IMR-90 (cell line): Measurements from ENCODE around the gene ABCB6. TPM values are rescaled to one million over a fixed set of nuclear protein-coding genes. Genes with fewer than 3 reads are reported as not detected.
A peak's percentile ranks its signal among the peaks of the same experiment; 100 is the strongest.

Experiments used
- ATAC-seq: fragments of 200-7000 bp; cut with Tn5 transposase; 2 replicates; pipeline ENCODE4 v1.9.1; 2020; ENCODE audit warnings: low read depth, mild to moderate bottlenecking, moderate library complexity
- BruUV-seq: library from RNA; stranded (reverse); fragments of 400-500 nt; replicated peaks from 2 replicates; lab custom pipeline; 2021; lab: Mats Ljungman, UMichigan
- CTCF ChIA-PET: fragments of 300-600 bp; formaldehyde crosslinking; extraction: SDS; loops from one replicate; lab custom pipeline; 2021; ENCODE audit warnings: antibody characterized with exemption; lab: Yijun Ruan, JAX
- POLR2A ChIA-PET: fragments of 300-600 bp; sonication (Branson Sonifier 250); formaldehyde crosslinking; loops from one replicate; lab custom pipeline; 2022; ENCODE audit warnings: antibody characterized with exemption; ENCODE audit not compliant: unreplicated experiment; lab: Charles Lee
- DNase-seq: peaks from one replicate; pipeline ENCODE4 v3.0.0; 2013
- H2AFZ ChIP-seq: replicated peaks from 2 replicates; pipeline ENCODE3; 2013; ENCODE audit warnings: low read length, mild to moderate bottlenecking; ENCODE audit not compliant: poor library complexity
- H2AK5ac ChIP-seq: 2 replicates; pipeline ENCODE4 v1.6.1; 2013; ENCODE audit warnings: low read depth, low read length, inconsistent platforms
- H2AK9ac ChIP-seq: replicated peaks from 2 replicates; pipeline ENCODE3; 2013; ENCODE audit warnings: mild to moderate bottlenecking, low read depth, low read length, moderate library complexity; ENCODE audit not compliant: poor library complexity
- H2BK120ac ChIP-seq: 2 replicates; pipeline ENCODE4 v1.6.1; 2013; ENCODE audit warnings: low read depth, low read length, inconsistent platforms
- H2BK15ac ChIP-seq: 3 replicates; pipeline ENCODE4 v1.6.1; 2013; ENCODE audit warnings: low read depth, low read length, inconsistent platforms
- H2BK20ac ChIP-seq: 2 replicates; pipeline ENCODE4 v1.6.1; 2013; ENCODE audit warnings: low read depth, mild to moderate bottlenecking, inconsistent platforms, low read length, moderate library complexity
- H2BK5ac ChIP-seq: 2 replicates; pipeline ENCODE4 v1.6.1; 2013; ENCODE audit warnings: mild to moderate bottlenecking, low read depth, low read length, inconsistent platforms; ENCODE audit not compliant: poor library complexity, severe bottlenecking
- H3K14ac ChIP-seq: replicated peaks from 2 replicates; pipeline ENCODE4 v1.6.1; 2013; ENCODE audit warnings: low read depth, low read length, inconsistent platforms
- H3K18ac ChIP-seq: 2 replicates; pipeline ENCODE4 v1.6.1; 2013; ENCODE audit warnings: low read depth, low read length, control low read depth
- H3K23ac ChIP-seq: 2 replicates; pipeline ENCODE4 v1.6.1; 2013; ENCODE audit warnings: low read depth, low read length, inconsistent platforms
- H3K27ac ChIP-seq: 2 replicates; pipeline ENCODE4 v1.5.1; 2013; ENCODE audit warnings: mild to moderate bottlenecking, control low read depth, low read length; ENCODE audit not compliant: insufficient read depth
- H3K27me3 ChIP-seq: 2 replicates; pipeline ENCODE4 v1.6.1; 2013; ENCODE audit warnings: low read length; ENCODE audit not compliant: control insufficient read depth, insufficient read depth
- H3K36me3 ChIP-seq: 2 replicates; pipeline ENCODE4 v1.6.1; 2013; ENCODE audit warnings: low read length, mixed read lengths; ENCODE audit not compliant: control insufficient read depth, insufficient read depth
- H3K4ac ChIP-seq: 2 replicates; pipeline ENCODE4 v1.6.1; 2013; ENCODE audit warnings: low read depth, low read length, inconsistent platforms
- H3K4me1 ChIP-seq: 2 replicates; pipeline ENCODE4 v1.6.1; 2013; ENCODE audit warnings: low read length, mixed read lengths; ENCODE audit not compliant: control insufficient read depth, insufficient read depth
- H3K4me2 ChIP-seq: 2 replicates; pipeline ENCODE4 v1.6.1; 2013; ENCODE audit warnings: low read depth, mild to moderate bottlenecking, control low read depth, low read length, moderate library complexity
- H3K4me3 ChIP-seq: 2 replicates; pipeline ENCODE4 v1.5.1; 2013; ENCODE audit warnings: low read depth, mild to moderate bottlenecking, control low read depth, low read length, moderate library complexity; ENCODE audit not compliant: insufficient read depth
- H3K56ac ChIP-seq: 2 replicates; pipeline ENCODE4 v1.6.1; 2013; ENCODE audit warnings: low read length, inconsistent platforms; ENCODE audit not compliant: insufficient read depth; ENCODE audit errors: extremely low read depth
- H3K79me1 ChIP-seq, 2 experiments: 2 replicates each; pipeline ENCODE4 v1.6.1; 2013; ENCODE audit warnings: low read length in 2 of 2, inconsistent platforms in 1 of 2, low read depth in 1 of 2
- H3K9ac ChIP-seq: 2 replicates; pipeline ENCODE4 v1.6.1; 2013; ENCODE audit warnings: low read depth, low read length, control low read depth
- H3K9me1 ChIP-seq: 2 replicates; pipeline ENCODE4 v1.6.1; 2013; ENCODE audit warnings: low read length, inconsistent platforms; ENCODE audit not compliant: insufficient read depth
- H3K9me3 ChIP-seq: 2 replicates; pipeline ENCODE4 v1.6.1; 2013; ENCODE audit warnings: low read length; ENCODE audit not compliant: control insufficient read depth, insufficient read depth
- H4K20me1 ChIP-seq: 2 replicates; pipeline ENCODE4 v1.6.1; 2013; ENCODE audit warnings: low read length, inconsistent platforms; ENCODE audit not compliant: insufficient read depth
- H4K5ac ChIP-seq: 2 replicates; pipeline ENCODE4 v1.6.1; 2013; ENCODE audit warnings: mild to moderate bottlenecking, low read depth, low read length, control low read depth
- H4K8ac ChIP-seq, 2 experiments: 2 replicates each; pipeline ENCODE4 v1.6.1; 2013; ENCODE audit warnings: low read depth in 2 of 2, low read length in 2 of 2, control low read depth in 1 of 2, inconsistent platforms in 1 of 2
- H4K91ac ChIP-seq: 2 replicates; pipeline ENCODE4 v1.6.1; 2013; ENCODE audit warnings: low read depth, low read length, inconsistent platforms; ENCODE audit not compliant: insufficient read depth
- BHLHE40 ChIP-seq: fragments of 150-350 bp; IDR thresholded peaks from 2 replicates; pipeline ENCODE4 v1.6.1; 2016; ENCODE audit warnings: mild to moderate bottlenecking, low read depth, low read length
- MAZ ChIP-seq: IDR thresholded peaks from 2 replicates; pipeline ENCODE4 v1.6.1; 2012; ENCODE audit warnings: low read depth, mild to moderate bottlenecking, low read length, improper control_type of control experiment, moderate library complexity, borderline replicate concordance
- MXI1 ChIP-seq: IDR thresholded peaks from 2 replicates; pipeline ENCODE4 v1.6.1; 2012; ENCODE audit warnings: low read depth, mild to moderate bottlenecking, low read length, moderate library complexity, borderline replicate concordance
- POLR2A ChIP-seq: IDR thresholded peaks from 2 replicates; pipeline ENCODE4 v1.6.1; 2012; ENCODE audit warnings: mild to moderate bottlenecking, low read depth, low read length
- RCOR1 ChIP-seq: IDR thresholded peaks from 2 replicates; pipeline ENCODE4 v1.6.1; 2012; ENCODE audit warnings: mild to moderate bottlenecking, low read length, improper control_type of control experiment; ENCODE audit not compliant: insufficient replicate concordance
- RFX5 ChIP-seq: IDR thresholded peaks from 2 replicates; pipeline ENCODE4 v1.8.0; 2012; ENCODE audit warnings: low read depth, mild to moderate bottlenecking, low read length, moderate library complexity
- SMC3 ChIP-seq: fragments of 150-350 bp; IDR thresholded peaks from 2 replicates; pipeline ENCODE4 v1.6.1; 2016; ENCODE audit warnings: low read depth, mild to moderate bottlenecking, antibody characterized with exemption, low read length, moderate library complexity
- WGBS, 2 experiments: methylation state at CpG; one replicate each; pipeline versions ENCODE4 v1.1.5 to v1.1.7; 2013; ENCODE audit warnings: missing lambda C conversion rate in 2 of 2; ENCODE audit not compliant: insufficient read length in 1 of 2; ENCODE audit errors: extremely low coverage in 2 of 2; 5-methylcytosine and 5-hydroxymethylcytosine counted together
- dilution Hi-C: fragments of 300-500 bp; cut with HindIII; formaldehyde crosslinking; loops from one replicate; pipeline ENCODE4 v1.14.3; 2018; ENCODE audit warnings: low sequenced_read_pairs; ENCODE audit not compliant: unreplicated experiment
- in situ Hi-C: fragments of 300-500 bp; cut with MboI; formaldehyde crosslinking; loops from 3 replicates; pipeline ENCODE4 v1.14.3; 2019; ENCODE audit warnings: low sequenced_read_pairs, inconsistent platforms, mixed read lengths
- intact Hi-C: fragments of 100-400 bp; cut with micrococcal nuclease; formaldehyde crosslinking; loops from 2 replicates; pipeline ENCODE4 v1.10.0; 2022
- polyA plus RNA-seq, 3 experiments: library from polyadenylated mRNA; depleted of rRNA; stranded (reverse); fragments of >200 nt; gene quantifications; 2 replicates each; pipeline ENCODE4 v1.2.3, GENCODE V29; 2012; ENCODE audit warnings: low replicate concordance in 1 of 3
- total RNA-seq: library from RNA; depleted of rRNA; stranded (reverse); fragments of >200 nt; gene quantifications from 2 replicates; pipeline ENCODE4 v1.2.3, GENCODE V29; 2012

ABCB6 gene
- total and polyA plus RNA-seq, 2 of the 4 experiments (the other 2 are of a cell fraction) = 12.5 to 24.7 TPM

DNA sequence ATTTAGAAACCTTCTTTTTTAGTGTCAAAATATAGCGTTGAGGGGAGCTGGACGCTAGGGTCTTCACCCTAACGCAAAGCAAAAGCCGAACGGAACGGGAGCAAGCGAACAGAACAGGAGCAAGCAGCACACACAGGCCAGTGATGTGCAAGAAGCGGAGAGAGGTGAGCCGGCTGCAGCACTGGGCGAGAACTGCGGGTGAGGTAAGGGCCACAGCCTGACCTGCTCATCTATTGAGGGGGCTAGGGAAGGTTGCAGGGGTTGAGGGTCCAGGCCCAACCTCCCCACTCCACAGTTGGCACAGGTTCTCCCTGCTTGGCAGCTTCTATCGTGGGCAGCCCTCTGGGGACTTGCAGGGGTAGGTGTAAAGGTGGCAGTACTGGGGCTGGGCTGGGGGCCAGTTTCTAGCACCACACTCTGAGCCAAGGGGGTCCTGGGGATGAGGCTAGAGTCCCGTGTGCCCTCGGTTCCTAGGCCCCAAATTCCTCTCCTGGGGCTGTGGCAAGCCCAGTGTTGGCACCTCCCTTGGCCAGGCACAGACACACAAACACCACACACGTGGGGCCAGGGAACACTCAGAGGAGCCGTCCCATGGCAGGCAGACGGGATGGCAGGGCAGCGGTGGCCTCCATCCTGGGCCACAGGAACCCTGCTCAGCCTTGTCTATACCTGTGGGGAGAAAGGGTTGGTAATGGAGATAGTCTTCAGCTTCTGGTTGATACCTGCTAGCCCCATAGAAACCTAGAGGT is 1.2 kb upstream of the ABCB6 start:
- H3K23ac ChIP-seq = no peak overlapping the region
- CTCF ChIA-PET = no interaction called here

More for the DNA sequence above, 1.2 kb upstream of the ABCB6 start:
- H3K9me3 ChIP-seq = no peaks in the 10 kb centered on the region
- POLR2A ChIA-PET = no interaction called here
- BruUV-seq = no TSS peak
- H3K9me1 ChIP-seq = peaks cover 6% of the 10 kb centered on the region
- no peak overlapping the region for H3K18ac ChIP-seq
- dilution Hi-C loops (no loop called here), intact Hi-C loops (loop anchor here (1.0 to 2.0 kb wide), 2 partner anchors 59 to 78 kb away; partner anchors contain the start of gene DNAJB2), in situ Hi-C loops (no loop called here)
- 93% methylated on average over 6 of the region's 18 CpGs; no CpG with 5 or more reads in 1 of the 2 experiments for WGBS, 2 experiments
- no peak overlapping the region for H2AFZ ChIP-seq
- H3K14ac ChIP-seq = no peak overlapping the region
- no peak overlapping the region for H3K4me2 ChIP-seq
- H4K8ac ChIP-seq = no peak overlapping the region
- DNase-seq = no peak
- no peak overlapping the region for H2BK20ac ChIP-seq
- H2BK15ac ChIP-seq = no peak overlapping the region
- ATAC-seq = no peak
- no peaks in the 10 kb centered on the region for H3K27me3 ChIP-seq
- H3K4ac ChIP-seq = no peak overlapping the region
- peaks cover 8 to 22% of the 10 kb centered on the region in 2 experiments; a peak in 3 of 4 replicates for H3K79me1 ChIP-seq
- H3K9ac ChIP-seq = no peak overlapping the region
- peak overlapping the region; percentile 25 for H2AK9ac ChIP-seq
- H4K91ac ChIP-seq = no peak overlapping the region
- no peak overlapping the region for H2BK120ac ChIP-seq
- H3K27ac ChIP-seq = no peak overlapping the region
- no peak overlapping the region for H4K5ac ChIP-seq
- no peak overlapping the region for H3K4me3 ChIP-seq
- TF ChIP-seq MXI1 (no peak), SMC3 (no peak), MAZ (no peak), RCOR1 (no peak), BHLHE40 (no peak), RFX5 (no peak), POLR2A (no peak)
- peaks cover 8% of the 10 kb centered on the region for H4K20me1 ChIP-seq
- H3K4me1 ChIP-seq = peaks cover 5% of the 10 kb centered on the region; the same call in 1 of the 2 replicates
- H2AK5ac ChIP-seq = no peak overlapping the region
- no peak overlapping the region for H2BK5ac ChIP-seq
- no peak overlapping the region for H3K56ac ChIP-seq
- H3K36me3 ChIP-seq = peaks cover 51% of the 10 kb centered on the region
